IPS-20b (cell line): ENCODE results near the gene RCE1.
"Not testable (repeated sequence)": the region's sequence is repeated elsewhere in the genome, so short reads cannot be mapped to it uniquely, and the experiment has no call there.

Source experiments
- H3K27ac ChIP-seq: one replicate; pipeline ENCODE4 v1.5.1; 2013; ENCODE audit warnings: low read length
- H3K27me3 ChIP-seq: 2 replicates; pipeline ENCODE4 v1.6.1; 2013; ENCODE audit warnings: mild to moderate bottlenecking, low read length, inconsistent platforms; ENCODE audit not compliant: insufficient read depth
- H3K36me3 ChIP-seq: 2 replicates; pipeline ENCODE4 v1.6.1; 2013; ENCODE audit warnings: low read depth, mild to moderate bottlenecking, inconsistent platforms, low read length, moderate library complexity; ENCODE audit not compliant: insufficient read depth
- H3K4me1 ChIP-seq: 2 replicates; pipeline ENCODE4 v1.6.1; 2013; ENCODE audit warnings: mild to moderate bottlenecking, control low read depth, inconsistent platforms, low read length, moderate library complexity; ENCODE audit not compliant: insufficient read depth
- H3K4me3 ChIP-seq: 2 replicates; pipeline ENCODE4 v1.5.1; 2013; ENCODE audit warnings: mild to moderate bottlenecking, low read length, inconsistent platforms
- H3K9ac ChIP-seq: 2 replicates; pipeline ENCODE4 v1.6.1; 2013; ENCODE audit warnings: low read depth, mild to moderate bottlenecking, inconsistent platforms, low read length, moderate library complexity
- H3K9me3 ChIP-seq: 2 replicates; pipeline ENCODE4 v1.6.1; 2013; ENCODE audit warnings: mild to moderate bottlenecking, low read depth, low read length, inconsistent platforms; ENCODE audit not compliant: insufficient read depth

The RCE1 gene

DNA sequence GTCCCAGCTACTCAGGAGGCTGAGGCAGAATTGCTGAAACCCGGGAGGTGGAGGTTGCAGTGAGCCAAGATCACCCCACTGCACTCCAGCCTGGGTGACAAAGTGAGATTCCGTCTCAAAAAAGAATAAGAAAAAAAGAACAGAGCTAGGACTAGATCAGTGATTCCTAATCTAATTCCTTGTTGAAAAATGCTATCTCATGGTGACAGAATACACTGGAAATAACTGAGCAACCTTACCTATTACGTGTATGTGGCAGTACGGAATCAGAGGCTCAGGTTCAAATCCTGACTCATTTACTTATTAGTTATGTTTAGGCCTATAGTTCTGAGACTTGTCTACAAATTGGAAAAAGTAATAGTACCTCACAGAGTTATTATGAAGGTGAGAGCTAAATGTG, 19.5 kb upstream of the RCE1 start:
- H3K27ac ChIP-seq, result no peak overlapping the region
- H3K27me3 ChIP-seq, result no peaks in the 10 kb centered on the region
- H3K9ac ChIP-seq, result no peak overlapping the region
- H3K9me3 ChIP-seq, result no peaks in the 10 kb centered on the region
- peaks cover 16% of the 10 kb centered on the region for H3K36me3 ChIP-seq
- no peaks in the 10 kb centered on the region for H3K4me1 ChIP-seq
- no peak overlapping the region for H3K4me3 ChIP-seq

- not testable (repeated sequence) for H3K9me3 ChIP-seq, H3K4me3 ChIP-seq, H3K9ac ChIP-seq, H3K27ac ChIP-seq, H3K27me3 ChIP-seq, H3K4me1 ChIP-seq
- H3K36me3 ChIP-seq, result peaks cover 13% of the 10 kb centered on the region
Observed at GRCh38 chr11:66824573-66824972, 18.7 kb upstream of the RCE1 start.

DNA sequence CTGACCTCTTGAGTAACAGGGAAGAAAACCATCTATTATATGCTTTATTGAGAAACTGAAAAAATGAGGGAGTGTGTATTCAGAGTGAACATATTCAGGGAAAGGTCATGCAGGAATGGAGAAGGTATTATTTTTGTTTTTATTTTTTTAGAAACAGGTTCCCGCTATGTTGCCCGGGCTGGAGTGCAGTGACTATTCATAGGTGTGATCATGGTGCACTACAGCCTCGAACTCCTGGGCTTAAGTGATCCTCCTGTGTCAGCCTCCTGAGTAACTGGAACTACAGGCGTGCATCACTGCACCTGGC, 8.7 kb upstream of the RCE1 start:
- peaks cover 12% of the 10 kb centered on the region; the same call in 1 of the 2 replicates for H3K36me3 ChIP-seq
- no peak overlapping the region for H3K4me3 ChIP-seq
- no peaks in the 10 kb centered on the region for H3K9me3 ChIP-seq
- no peaks in the 10 kb centered on the region for H3K4me1 ChIP-seq
- no peak overlapping the region for H3K9ac ChIP-seq
- no peak overlapping the region for H3K27ac ChIP-seq
- no peaks in the 10 kb centered on the region for H3K27me3 ChIP-seq

DNA sequence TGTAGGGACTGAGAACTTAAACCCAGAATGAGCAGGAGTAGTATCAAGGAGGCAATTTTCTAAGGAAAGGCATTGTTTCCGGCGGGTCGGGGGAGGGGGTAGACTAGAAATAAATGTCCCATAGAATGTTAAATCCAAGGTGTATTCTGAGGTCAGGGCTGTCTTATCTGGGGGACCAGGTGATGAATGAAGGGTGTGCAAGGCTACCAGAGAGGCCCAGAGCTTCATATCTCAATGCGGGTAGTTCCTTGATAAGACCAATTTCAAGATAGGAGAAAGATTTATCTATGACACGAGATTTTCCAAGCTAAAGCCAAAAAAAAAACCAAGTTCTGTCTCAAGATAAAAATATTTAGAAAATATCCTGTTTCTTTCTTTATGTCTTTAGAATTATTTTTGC, 8.3 kb upstream of the RCE1 start:
- Histone ChIP-seq H3K9me3 (no peaks in the 10 kb centered on the region), H3K4me3 (no peak overlapping the region), H3K36me3 (peaks cover 13% of the 10 kb centered on the region; the same call in 1 of the 2 replicates), H3K27me3 (no peaks in the 10 kb centered on the region), H3K4me1 (no peaks in the 10 kb centered on the region), H3K9ac (no peak overlapping the region), H3K27ac (no peak overlapping the region)

- no peak overlapping the region for H3K9ac ChIP-seq
- peaks cover 13% of the 10 kb centered on the region; the same call in 1 of the 2 replicates for H3K36me3 ChIP-seq
- H3K27me3 ChIP-seq, result no peaks in the 10 kb centered on the region
- H3K4me3 ChIP-seq, result no peak overlapping the region
- no peak overlapping the region for H3K27ac ChIP-seq
- H3K9me3 ChIP-seq, result no peaks in the 10 kb centered on the region
- H3K4me1 ChIP-seq, result no peaks in the 10 kb centered on the region
Observed at GRCh38 chr11:66835768-66836405, 7.4 kb upstream of the RCE1 start.

DNA sequence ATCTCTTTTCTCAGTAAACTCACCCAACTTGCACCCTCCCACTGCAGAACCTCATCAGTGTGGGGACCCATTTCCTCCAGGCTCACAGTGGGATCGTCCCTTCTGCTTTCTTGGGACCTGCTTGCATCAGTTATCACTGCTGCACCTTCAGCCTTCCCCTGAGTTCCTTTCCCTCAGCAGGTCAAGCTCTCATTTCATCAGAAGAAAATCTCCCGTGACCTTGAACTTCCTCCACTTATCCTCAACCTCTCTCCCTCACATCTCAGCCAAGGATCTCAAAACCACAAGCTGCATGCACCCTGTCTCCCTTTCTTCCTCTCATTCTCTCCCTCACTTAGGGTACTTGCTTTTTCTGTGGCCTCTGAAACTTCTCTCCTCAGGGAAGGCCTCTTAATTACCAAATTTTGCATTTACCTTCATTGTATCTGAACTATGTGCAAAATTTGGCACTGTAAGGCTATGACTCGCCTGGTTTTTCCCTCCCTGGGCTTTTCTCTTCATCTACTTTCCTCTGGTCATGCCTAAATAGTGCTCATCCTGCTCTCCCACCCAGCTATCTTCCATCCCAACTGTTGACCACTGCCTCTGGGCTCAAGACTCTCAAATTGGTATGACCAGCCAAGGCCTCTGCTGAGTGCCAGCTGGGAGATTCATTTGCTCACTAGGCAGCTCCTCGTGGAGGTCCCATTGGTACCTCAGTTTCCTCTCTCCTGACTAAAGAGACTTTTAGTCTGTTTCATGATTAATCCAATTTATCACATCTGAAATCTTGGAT, 2.7 kb upstream of the RCE1 start:
- no peaks in the 10 kb centered on the region for H3K9me3 ChIP-seq
- H3K36me3 ChIP-seq, result peaks cover 20% of the 10 kb centered on the region
- H3K4me1 ChIP-seq, result peaks cover 9% of the 10 kb centered on the region; the same call in 1 of the 2 replicates
- no peak overlapping the region for H3K4me3 ChIP-seq
- H3K9ac ChIP-seq, result no peak overlapping the region
- no peak overlapping the region for H3K27ac ChIP-seq
- H3K27me3 ChIP-seq, result no peaks in the 10 kb centered on the region

DNA sequence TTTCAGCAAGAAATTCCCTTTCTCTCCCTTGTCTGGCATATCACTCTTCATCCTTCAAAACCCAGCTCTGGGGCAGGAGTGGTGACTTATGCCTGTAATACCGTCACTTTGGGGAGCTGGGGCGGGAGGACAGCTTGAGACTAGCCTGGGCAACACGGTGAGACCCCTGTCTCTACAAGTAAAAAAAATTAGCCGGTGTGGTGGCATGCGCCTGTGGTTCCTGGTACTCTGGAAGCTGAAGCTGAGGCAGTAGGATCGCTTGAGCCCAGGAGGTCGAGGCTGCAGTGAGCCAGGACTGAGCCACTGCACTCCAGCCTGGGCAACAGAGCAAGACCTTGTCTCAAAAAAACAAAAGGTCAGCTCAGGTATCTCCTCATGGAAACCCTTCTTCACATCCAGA, 1.4 kb upstream of the RCE1 start:
- H3K9ac ChIP-seq, result peak overlapping the region; percentile 94; the same call in 1 of the 2 replicates
- peak overlapping the region; percentile 97 for H3K4me3 ChIP-seq

GRCh38 chr11:66842501-66842895, 743 bp upstream of the RCE1 start:
- Histone ChIP-seq H3K9ac (peak overlapping the region; percentile 94), H3K36me3 (peaks cover 39% of the 10 kb centered on the region), H3K4me1 (peaks cover 9% of the 10 kb centered on the region; the same call in 1 of the 2 replicates), H3K27me3 (no peaks in the 10 kb centered on the region), H3K9me3 (no peaks in the 10 kb centered on the region), H3K27ac (no peak overlapping the region), H3K4me3 (peak overlapping the region; percentile 97)

More for the DNA sequence above, 1.4 kb upstream of the RCE1 start:
- Histone ChIP-seq H3K27me3 (no peaks in the 10 kb centered on the region), H3K9me3 (no peaks in the 10 kb centered on the region), H3K4me1 (peaks cover 9% of the 10 kb centered on the region; the same call in 1 of the 2 replicates), H3K36me3 (peaks cover 34% of the 10 kb centered on the region), H3K27ac (no peak overlapping the region)

DNA sequence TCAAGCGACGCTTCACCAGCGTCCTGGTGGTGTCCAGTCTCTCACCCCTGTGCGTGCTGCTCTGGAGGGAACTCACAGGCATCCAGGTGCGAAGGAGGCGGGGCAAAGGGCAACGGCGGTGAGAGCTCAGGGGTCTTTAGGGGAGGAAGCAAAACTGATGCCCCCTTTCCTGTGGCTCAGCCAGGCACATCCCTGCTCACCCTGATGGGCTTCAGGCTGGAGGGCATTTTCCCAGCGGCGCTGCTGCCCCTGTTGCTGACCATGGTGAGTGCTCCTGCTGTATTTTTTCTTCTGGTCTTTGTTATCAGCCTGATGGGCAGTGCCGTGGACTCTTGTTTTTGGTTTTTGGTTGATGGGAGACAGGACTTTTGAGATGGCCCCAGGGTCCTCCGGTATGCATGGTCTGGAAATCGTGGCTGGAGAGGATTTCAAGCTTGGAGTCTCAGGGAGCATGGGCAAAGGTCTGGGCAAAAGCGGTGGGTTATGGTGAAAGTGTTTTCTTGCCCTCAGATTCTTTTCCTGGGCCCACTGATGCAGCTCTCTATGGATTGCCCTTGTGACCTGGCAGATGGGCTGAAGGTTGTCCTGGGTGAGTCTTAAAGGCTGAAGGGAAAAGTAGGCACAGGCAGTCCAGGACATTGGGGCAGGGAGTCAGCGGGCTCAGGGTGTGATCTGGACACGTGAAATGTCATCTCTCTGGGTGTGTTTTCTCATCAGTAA, 695 bp downstream of the RCE1 start:
- Histone ChIP-seq H3K9ac (peak overlapping the region; percentile 94), H3K27me3 (no peaks in the 10 kb centered on the region), H3K4me3 (peak overlapping the region; percentile 97), H3K27ac (peak overlapping the region; percentile 71), H3K36me3 (peaks cover 46% of the 10 kb centered on the region), H3K9me3 (no peaks in the 10 kb centered on the region), H3K4me1 (peaks cover 9% of the 10 kb centered on the region; the same call in 1 of the 2 replicates)

GRCh38 chr11:66844496-66845142, 1.4 kb downstream of the RCE1 start:
- Histone ChIP-seq H3K9me3 (no peaks in the 10 kb centered on the region), H3K9ac (peak overlapping the region; percentile 94; the same call in 1 of the 2 replicates), H3K4me3 (peak overlapping the region; percentile 97), H3K4me1 (peaks cover 9% of the 10 kb centered on the region; the same call in 1 of the 2 replicates), H3K27ac (no peak overlapping the region), H3K27me3 (no peaks in the 10 kb centered on the region), H3K36me3 (peaks cover 40% of the 10 kb centered on the region)

DNA sequence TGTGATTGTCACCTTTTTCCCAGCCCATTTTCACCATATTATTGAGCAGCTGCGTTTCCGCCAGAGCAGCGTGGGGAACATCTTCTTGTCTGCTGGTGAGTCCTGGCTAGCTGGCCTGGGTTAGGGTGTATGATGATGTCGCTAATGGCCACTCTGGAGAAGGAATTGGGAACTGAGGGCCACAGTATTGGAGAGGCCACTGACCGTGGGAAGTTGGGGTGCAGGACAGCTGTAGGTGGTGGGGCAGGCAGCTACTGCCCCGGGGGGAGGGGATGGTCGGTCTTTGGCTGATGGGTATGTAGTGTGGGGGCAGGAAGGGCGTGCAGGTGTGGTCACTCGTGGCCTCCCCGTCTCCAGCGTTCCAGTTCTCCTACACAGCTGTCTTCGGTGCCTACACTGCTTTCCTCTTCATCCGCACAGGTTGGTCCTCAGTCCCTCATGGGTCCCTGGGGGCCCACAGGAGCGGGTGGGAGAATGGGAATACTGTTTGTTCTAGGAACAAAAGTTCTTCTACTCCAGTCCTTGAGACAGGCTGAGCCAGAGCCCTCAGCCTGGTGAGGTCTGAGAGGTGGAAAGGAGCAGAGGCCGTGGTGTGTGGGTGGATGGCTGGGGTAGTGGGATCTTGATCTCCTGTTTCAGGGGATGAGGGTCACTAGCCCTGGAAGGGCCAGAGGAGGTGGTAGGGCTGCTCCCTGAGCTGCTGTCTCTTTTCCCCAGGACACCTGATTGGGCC, 2.1 kb downstream of the RCE1 start:
- peaks cover 9% of the 10 kb centered on the region; the same call in 1 of the 2 replicates for H3K4me1 ChIP-seq
- no peak overlapping the region for H3K9ac ChIP-seq
- no peak overlapping the region for H3K27ac ChIP-seq
- H3K36me3 ChIP-seq, result peaks cover 40% of the 10 kb centered on the region
- H3K9me3 ChIP-seq, result no peaks in the 10 kb centered on the region
- no peaks in the 10 kb centered on the region for H3K27me3 ChIP-seq
- no peak overlapping the region for H3K4me3 ChIP-seq
